Measurements from ENCODE around the gene GAREM2. TPM values are rescaled to one million over a fixed set of nuclear protein-coding genes. Genes with fewer than 3 reads are reported as not detected.

The GAREM2 gene
- total RNA-seq, result 1 to 10 TPM; 1.0 to 3.3 (median 2.0) TPM

DNA sequence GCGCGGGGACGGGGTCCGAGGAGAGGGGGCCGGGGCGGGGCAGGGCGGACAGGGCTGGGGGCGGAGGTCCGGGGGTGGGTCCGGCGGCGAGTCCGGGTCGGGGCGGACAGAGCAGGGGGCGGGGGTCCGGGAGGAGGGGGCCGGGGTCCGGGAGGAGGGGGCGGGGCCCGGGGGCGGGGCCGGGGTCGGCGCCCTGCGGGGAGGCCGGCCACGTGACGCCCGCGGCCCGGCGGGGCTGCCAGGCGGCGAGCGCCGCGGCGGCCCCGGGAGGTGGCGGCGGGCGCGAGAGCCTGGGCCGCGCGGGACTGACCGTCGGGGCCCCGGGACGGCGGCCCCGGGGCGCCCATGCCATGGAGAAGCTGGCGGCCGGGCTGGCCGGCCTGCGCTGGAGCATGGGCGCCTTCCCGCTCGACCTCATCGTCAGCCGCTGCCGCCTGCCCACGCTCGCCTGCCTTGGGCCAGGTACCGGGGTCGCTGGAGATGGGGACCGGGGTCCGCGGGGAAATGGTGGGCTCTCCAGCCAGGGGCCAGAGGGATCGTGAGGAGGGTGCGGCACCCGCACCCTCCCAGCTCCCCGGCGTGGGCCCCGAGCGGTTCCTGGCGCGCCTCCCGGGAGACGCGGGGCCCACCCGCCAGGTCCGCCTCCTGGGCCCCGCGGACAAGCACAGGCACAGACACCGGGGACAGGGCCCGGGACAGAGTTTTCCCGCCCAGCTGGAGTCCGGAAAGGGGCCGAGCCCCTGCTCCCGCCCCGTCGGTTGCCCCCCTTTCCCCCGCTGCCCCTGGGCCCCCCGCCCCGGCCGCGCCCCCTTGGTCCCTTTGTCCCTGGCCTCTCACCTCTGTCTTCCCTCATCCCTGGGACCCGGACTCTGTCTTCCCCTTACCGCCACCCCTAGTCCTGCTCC, at the start of gene GAREM2:
TSS of gene GAREM2 (plus strand) at position 218 of the 905 bp plus-strand sequence. CDS start at position 351, 133 bp downstream.
- DNase-seq (ENCODE audit: low spot score), result no peak
- peak; percentile 36 for ATAC-seq (ENCODE audit: low FRiP score)
- TF ChIP-seq, protein P1, sequence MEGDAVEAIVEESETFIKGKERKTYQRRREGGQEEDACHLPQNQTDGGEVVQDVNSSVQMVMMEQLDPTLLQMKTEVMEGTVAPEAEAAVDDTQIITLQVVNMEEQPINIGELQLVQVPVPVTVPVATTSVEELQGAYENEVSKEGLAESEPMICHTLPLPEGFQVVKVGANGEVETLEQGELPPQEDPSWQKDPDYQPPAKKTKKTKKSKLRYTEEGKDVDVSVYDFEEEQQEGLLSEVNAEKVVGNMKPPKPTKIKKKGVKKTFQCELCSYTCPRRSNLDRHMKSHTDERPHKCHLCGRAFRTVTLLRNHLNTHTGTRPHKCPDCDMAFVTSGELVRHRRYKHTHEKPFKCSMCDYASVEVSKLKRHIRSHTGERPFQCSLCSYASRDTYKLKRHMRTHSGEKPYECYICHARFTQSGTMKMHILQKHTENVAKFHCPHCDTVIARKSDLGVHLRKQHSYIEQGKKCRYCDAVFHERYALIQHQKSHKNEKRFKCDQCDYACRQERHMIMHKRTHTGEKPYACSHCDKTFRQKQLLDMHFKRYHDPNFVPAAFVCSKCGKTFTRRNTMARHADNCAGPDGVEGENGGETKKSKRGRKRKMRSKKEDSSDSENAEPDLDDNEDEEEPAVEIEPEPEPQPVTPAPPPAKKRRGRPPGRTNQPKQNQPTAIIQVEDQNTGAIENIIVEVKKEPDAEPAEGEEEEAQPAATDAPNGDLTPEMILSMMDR (IDR thresholded peaks at IDR 0.05), result no peak

DNA sequence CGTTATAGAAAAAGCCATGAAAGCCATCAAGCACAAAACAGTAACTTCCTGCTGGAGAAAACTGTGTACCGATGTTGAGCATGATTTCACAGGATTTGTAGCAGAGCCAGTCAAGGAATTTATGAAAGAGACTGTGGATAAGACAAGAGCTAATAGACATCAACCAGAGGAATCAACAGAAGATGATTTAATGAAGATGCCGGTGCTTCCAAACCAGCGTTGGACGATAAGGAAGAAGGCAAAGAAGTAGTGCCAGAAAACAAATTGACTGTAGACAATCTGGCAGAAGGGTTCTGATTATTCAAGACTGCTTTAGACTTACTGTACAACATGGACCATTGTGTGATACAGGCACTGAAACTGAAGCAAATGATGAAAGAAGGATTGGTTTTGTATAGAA, 49.5 kb upstream of the GAREM2 start:
- DNase-seq (ENCODE audit: low spot score) (no peak), ATAC-seq (ENCODE audit: low FRiP score) (no peak)
- TF ChIP-seq, protein P1 (IDR thresholded peaks at IDR 0.05), result no peak

DNA sequence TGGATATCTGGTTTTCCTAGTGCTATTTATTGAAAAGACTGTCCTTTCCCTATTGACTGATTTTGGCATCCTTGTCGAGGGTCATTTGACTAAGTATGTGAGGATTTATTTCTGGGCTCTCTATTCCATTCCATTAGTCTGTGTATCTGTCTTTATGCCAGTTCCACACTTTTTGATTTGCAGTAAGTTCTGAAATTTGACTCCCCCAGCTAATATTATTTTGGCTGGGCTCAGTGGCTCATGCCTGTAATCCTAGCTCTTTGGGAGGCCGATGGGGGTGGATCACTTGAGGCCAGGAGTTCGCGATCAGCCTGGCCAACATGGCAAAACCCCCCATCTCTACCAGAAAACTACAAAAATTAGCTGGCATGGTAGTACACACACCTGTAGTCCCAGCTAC, 46.8 kb upstream of the GAREM2 start:
- DNase-seq (ENCODE audit: low spot score) (no peak), ATAC-seq (ENCODE audit: low FRiP score) (no peak)
- TF ChIP-seq, protein P1 (IDR thresholded peaks at IDR 0.05), result no peak

DNA sequence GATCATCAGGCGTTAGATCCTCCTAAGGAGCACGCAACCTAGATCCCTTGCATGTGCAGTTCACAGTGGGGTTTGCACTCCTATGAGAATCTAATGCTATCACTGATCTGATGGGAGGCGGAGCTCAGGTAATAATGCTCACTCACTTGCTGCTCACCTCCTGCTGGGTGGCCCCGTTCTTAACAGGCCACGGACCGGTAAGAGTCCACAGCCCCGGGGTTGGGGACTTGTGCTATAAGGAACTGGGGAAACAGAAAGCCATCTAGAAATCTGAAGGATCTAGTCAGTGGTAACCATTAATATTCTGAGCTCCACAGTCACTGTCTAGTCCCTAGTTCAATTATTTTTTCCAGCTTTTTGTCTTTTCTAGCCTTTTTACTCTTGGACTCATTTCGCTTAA, 44.7 kb upstream of the GAREM2 start:
- TF ChIP-seq, protein P1 (IDR thresholded peaks at IDR 0.05), result no peak
- no peak for DNase-seq (ENCODE audit: low spot score)
- no peak for ATAC-seq (ENCODE audit: low FRiP score)

DNA sequence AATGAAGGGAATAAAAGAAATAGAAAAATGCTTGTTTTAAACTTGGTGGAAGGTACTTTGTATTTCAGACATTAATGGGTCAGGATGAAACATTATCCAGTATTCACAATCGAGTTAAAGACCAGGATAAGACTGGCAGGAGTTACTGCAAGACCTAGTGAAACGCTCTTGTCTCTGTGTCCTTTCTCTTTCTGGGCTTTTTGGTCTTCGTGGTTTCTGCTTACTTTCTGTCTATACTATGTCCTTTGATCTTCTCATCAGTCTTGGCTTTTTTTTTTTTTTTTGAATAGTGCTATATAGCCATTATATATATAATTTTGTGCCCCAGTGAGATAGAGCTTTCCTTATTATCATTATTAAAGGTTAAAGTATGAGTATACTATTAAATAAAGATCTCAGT, 42.1 kb upstream of the GAREM2 start:
- ATAC-seq (ENCODE audit: low FRiP score) (no peak), DNase-seq (ENCODE audit: low spot score) (no peak)
- TF ChIP-seq, protein P1 (IDR thresholded peaks at IDR 0.05), result no peak

DNA sequence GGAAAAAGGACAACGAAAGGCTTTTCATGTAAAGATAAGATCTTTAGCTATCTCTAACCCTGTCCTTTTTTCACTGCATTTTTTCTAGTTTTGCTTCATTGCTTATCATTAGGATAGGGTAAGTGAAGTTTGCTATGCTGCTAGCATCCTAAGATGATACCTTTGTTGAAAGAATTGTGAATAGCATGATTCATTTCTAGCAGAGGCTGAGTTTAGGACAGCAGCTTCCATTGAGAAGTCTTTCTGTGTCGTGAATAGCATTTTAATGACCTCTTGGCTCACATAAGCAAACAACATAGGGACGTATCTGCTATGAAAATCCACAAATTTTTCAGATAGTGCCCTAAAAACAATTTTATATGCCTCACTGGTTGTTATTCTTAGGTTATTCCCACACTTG, 36.4 kb upstream of the GAREM2 start:
- DNase-seq (ENCODE audit: low spot score) (no peak), ATAC-seq (ENCODE audit: low FRiP score) (no peak)
- TF ChIP-seq, protein P1 (IDR thresholded peaks at IDR 0.05), result no peak
